MM.1S (cell line): ENCODE data around the gene MNX1.

Experiments
- EZH2phosphoT487 ChIP-seq: fragments of 300-600 bp; sonication (generic); IDR thresholded peaks from 2 replicates; pipeline ENCODE4 v1.6.1; 2018; ENCODE audit warnings: antibody characterized with exemption, low read length
- TF ChIP-seq, protein P1 (sequence below): fragments of 300-600 bp; sonication (generic); IDR thresholded peaks from 2 replicates; pipeline ENCODE4 v1.5.1; 2016; ENCODE audit warnings: antibody characterized with exemption, low read length, mixed read lengths

DNA sequence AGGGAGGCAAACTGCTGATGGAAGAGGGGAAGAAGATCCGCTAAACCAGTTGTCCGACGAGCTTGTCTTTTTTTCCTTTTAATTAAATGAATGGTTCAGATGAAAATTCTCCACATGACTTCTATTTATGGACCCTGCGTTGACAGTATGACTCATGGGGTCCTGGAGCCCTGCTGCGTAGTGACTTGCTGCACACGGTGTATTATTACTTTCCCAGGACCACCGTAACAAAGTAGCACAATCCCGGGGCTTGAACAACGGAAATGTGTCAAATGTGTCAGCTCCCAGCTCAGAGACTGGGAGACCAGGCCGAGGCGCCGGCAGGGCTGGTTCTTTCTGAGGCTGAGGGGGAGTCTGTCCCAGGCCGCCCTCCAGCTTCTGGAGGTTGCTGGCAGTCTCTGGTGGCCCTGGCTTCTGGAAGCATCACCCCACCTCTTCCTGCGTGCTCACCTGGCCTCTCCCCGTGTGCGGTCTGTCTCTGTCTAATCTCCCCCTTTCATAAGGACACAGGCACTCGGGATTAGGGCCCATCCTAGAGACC is 33.8 kb upstream of the MNX1 start:
- no peak for TF ChIP-seq EZH2phosphoT487
- TF ChIP-seq, protein P1, sequence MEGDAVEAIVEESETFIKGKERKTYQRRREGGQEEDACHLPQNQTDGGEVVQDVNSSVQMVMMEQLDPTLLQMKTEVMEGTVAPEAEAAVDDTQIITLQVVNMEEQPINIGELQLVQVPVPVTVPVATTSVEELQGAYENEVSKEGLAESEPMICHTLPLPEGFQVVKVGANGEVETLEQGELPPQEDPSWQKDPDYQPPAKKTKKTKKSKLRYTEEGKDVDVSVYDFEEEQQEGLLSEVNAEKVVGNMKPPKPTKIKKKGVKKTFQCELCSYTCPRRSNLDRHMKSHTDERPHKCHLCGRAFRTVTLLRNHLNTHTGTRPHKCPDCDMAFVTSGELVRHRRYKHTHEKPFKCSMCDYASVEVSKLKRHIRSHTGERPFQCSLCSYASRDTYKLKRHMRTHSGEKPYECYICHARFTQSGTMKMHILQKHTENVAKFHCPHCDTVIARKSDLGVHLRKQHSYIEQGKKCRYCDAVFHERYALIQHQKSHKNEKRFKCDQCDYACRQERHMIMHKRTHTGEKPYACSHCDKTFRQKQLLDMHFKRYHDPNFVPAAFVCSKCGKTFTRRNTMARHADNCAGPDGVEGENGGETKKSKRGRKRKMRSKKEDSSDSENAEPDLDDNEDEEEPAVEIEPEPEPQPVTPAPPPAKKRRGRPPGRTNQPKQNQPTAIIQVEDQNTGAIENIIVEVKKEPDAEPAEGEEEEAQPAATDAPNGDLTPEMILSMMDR = no peak
